HEK293T (cell line): ENCODE data around the gene SRCIN1.

ENCODE experiments used
- ELF4 ChIP-seq: fragments of 450-650 bp; IDR thresholded peaks from 2 replicates; pipeline ENCODE4 v1.6.1; 2017; ENCODE audit warnings: antibody characterized with exemption
- FOXA1 ChIP-seq: fragments of 450-650 bp; IDR thresholded peaks from 2 replicates; pipeline ENCODE4 v1.6.1; 2016; ENCODE audit warnings: mild to moderate bottlenecking
- FOXK2 ChIP-seq: fragments of 450-650 bp; IDR thresholded peaks from 2 replicates; pipeline ENCODE4 v1.6.1; 2016; ENCODE audit warnings: mild to moderate bottlenecking
- FOXM1 ChIP-seq: fragments of 450-650 bp; IDR thresholded peaks from 2 replicates; pipeline ENCODE4 v1.6.1; 2017; ENCODE audit warnings: mild to moderate bottlenecking, borderline replicate concordance
- HDGF ChIP-seq: fragments of 450-650 bp; IDR thresholded peaks from 2 replicates; pipeline ENCODE4 v1.6.1; 2017; ENCODE audit warnings: antibody characterized with exemption, borderline replicate concordance
- L3MBTL2 ChIP-seq: fragments of 450-650 bp; conservative IDR thresholded peaks from 2 replicates; pipeline ENCODE4 v1.6.1; 2016; ENCODE audit warnings: mild to moderate bottlenecking
- LEF1 ChIP-seq: fragments of 450-650 bp; IDR thresholded peaks from 2 replicates; pipeline ENCODE4 v1.6.1; 2017; ENCODE audit warnings: mild to moderate bottlenecking, borderline replicate concordance
- NFRKB ChIP-seq: fragments of 450-650 bp; IDR thresholded peaks from 2 replicates; pipeline ENCODE4 v1.6.1; 2016; ENCODE audit warnings: mild to moderate bottlenecking, moderate library complexity
- PKNOX1 ChIP-seq: fragments of 450-650 bp; IDR thresholded peaks from 2 replicates; pipeline ENCODE4 v1.6.1; 2016
- SP1 ChIP-seq: fragments of 450-650 bp; IDR thresholded peaks from 2 replicates; pipeline ENCODE4 v1.6.1; 2017
- SUZ12 ChIP-seq: fragments of 450-650 bp; IDR thresholded peaks from 2 replicates; pipeline ENCODE4 v1.6.1; 2016; ENCODE audit warnings: mild to moderate bottlenecking
- TARDBP ChIP-seq: fragments of 450-650 bp; IDR thresholded peaks from 2 replicates; pipeline ENCODE4 v1.6.1; 2016
- ZNF384 ChIP-seq: fragments of 450-650 bp; IDR thresholded peaks from 2 replicates; pipeline ENCODE4 v1.6.1; 2016

DNA sequence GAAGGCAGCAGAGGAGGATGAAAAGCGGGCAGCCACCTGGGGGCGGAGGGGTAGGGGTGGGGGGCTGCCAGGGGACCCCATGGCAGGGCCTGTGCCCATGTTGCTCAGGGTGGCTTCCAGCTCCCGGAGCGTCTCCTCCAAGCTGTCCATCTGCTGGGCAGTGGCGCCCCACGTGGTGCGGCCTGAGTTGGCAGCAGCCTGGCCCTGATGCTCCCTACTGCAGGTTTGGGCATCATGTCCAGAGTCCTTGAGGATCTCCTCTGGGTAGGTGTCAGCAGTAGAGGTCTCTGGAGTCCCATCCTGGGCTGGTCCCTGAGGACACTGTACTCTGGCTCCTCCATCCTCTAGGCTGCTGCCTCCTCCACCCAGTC is 60.9 kb downstream of the SRCIN1 start:
- TF ChIP-seq SP1: no peak
- TF ChIP-seq FOXK2: no peak
- no peak for TF ChIP-seq TARDBP
- no peak for TF ChIP-seq NFRKB
- TF ChIP-seq SUZ12: no peak
- TF ChIP-seq ELF4: no peak
- no peak for TF ChIP-seq L3MBTL2
- TF ChIP-seq FOXM1: no peak
- TF ChIP-seq FOXA1: no peak
- no peak for TF ChIP-seq ZNF384
- TF ChIP-seq PKNOX1: no peak
- TF ChIP-seq LEF1: no peak
- no peak for TF ChIP-seq HDGF
